AG04450 (cell line): ENCODE data around the gene KLHDC4. TPM values are rescaled to one million over a fixed set of nuclear protein-coding genes. Genes with fewer than 3 reads are reported as not detected.

ENCODE experiments used
- CTCF ChIA-PET: fragments of 300-600, 350-600 bp; formaldehyde crosslinking; extraction: SDS; loops from one replicate; lab custom pipeline; 2022; ENCODE audit warnings: antibody characterized with exemption, inconsistent platforms; lab: Charles Lee
- POLR2A ChIA-PET: fragments of 350-600 bp; formaldehyde crosslinking; extraction: SDS; loops from one replicate; lab custom pipeline; 2021; ENCODE audit warnings: antibody characterized with exemption, inconsistent platforms; lab: Yijun Ruan, JAX
- DNase-seq: peaks from one replicate; pipeline ENCODE4 v3.0.0-alpha.2; 2011; ENCODE audit warnings: low read depth, low spot score
- H3K27ac ChIP-seq: one replicate; pipeline ENCODE4 v1.5.1; 2012; ENCODE audit warnings: low read depth, low read length, control low read depth
- H3K27me3 ChIP-seq: one replicate; pipeline ENCODE4 v1.6.0; 2012; ENCODE audit warnings: low read length; ENCODE audit not compliant: control insufficient read depth, insufficient read depth
- H3K4me3 ChIP-seq: 2 replicates; pipeline ENCODE4 v1.5.1; 2011; ENCODE audit warnings: mild to moderate bottlenecking, low read depth, low read length, control low read depth
- H3K9me3 ChIP-seq: 2 replicates; pipeline ENCODE4 v1.5.1; 2012; ENCODE audit warnings: low read length; ENCODE audit not compliant: control insufficient read depth, insufficient read depth
- CTCF ChIP-seq: IDR thresholded peaks from 2 replicates; pipeline ENCODE4 v1.5.1; 2011; ENCODE audit warnings: low read depth, low read length, control low read depth, inconsistent platforms
- polyA plus RNA-seq: library from polyadenylated mRNA; depleted of rRNA; stranded (reverse); fragments of >200 nt; gene quantifications from 2 replicates; pipeline ENCODE4 v1.2.3, GENCODE V29; 2011

The KLHDC4 gene
- polyA plus RNA-seq, 1 experiment = 9.9 TPM

GRCh38 chr16:87744750-87745514, 20.9 kb downstream of the KLHDC4 start:
- TF ChIP-seq CTCF = no peak
- no peak overlapping the region for H3K27ac ChIP-seq
- no peaks in the 10 kb centered on the region; the same call in 1 of the 2 replicates for H3K9me3 ChIP-seq
- DNase-seq = no peak
- ChIA-PET CTCF (no interaction called here), POLR2A (no interaction called here)
- H3K27me3 ChIP-seq = no peaks in the 10 kb centered on the region
- H3K4me3 ChIP-seq = no peak overlapping the region

GRCh38 chr16:87742781-87743490, 22.9 kb downstream of the KLHDC4 start:
- Histone ChIP-seq H3K27ac (no peak overlapping the region), H3K9me3 (no peaks in the 10 kb centered on the region; the same call in 1 of the 2 replicates), H3K4me3 (no peak overlapping the region), H3K27me3 (no peaks in the 10 kb centered on the region)
- ChIA-PET CTCF (no interaction called here), POLR2A (no interaction called here)
- no peak for DNase-seq
- no peak for TF ChIP-seq CTCF

GRCh38 chr16:87741700-87742415, 23.9 kb downstream of the KLHDC4 start:
- CTCF ChIA-PET = no interaction called here
- POLR2A ChIA-PET = no interaction called here
- no peak for DNase-seq

GRCh38 chr16:87740909-87741424, 24.8 kb downstream of the KLHDC4 start:
- no peak for TF ChIP-seq CTCF
- Histone ChIP-seq H3K4me3 (no peak overlapping the region), H3K27me3 (no peaks in the 10 kb centered on the region), H3K27ac (no peak overlapping the region), H3K9me3 (no peaks in the 10 kb centered on the region; the same call in 1 of the 2 replicates)
- ChIA-PET CTCF (no interaction called here), POLR2A (no interaction called here)
- DNase-seq = no peak

More at GRCh38 chr16:87741700-87742415, 23.9 kb downstream of the KLHDC4 start:
- no peaks in the 10 kb centered on the region for H3K27me3 ChIP-seq
- no peak overlapping the region for H3K27ac ChIP-seq
- H3K4me3 ChIP-seq = no peak overlapping the region
- H3K9me3 ChIP-seq = no peaks in the 10 kb centered on the region; the same call in 1 of the 2 replicates
- no peak for TF ChIP-seq CTCF
